Breast epithelium (tissue), 4 donors: Measurements from ENCODE around the gene ROR1. TPM values are rescaled to one million over a fixed set of nuclear protein-coding genes. Genes with fewer than 3 reads are reported as not detected.

Experiments used
- DNase-seq, 2 donors: peaks; one replicate each; pipeline ENCODE4 v3.0.0-alpha.2; 2019; ENCODE audit warnings: low spot score in 2 of 2
- H3K27ac ChIP-seq, 2 donors: fragments of 200-600 bp; sonication (generic) in 1 of 2; one replicate each; pipeline ENCODE4 v1.5.1; 2016 to 2019; ENCODE audit warnings: mild to moderate bottlenecking in 1 of 2
- H3K27me3 ChIP-seq, 2 donors: fragments of 200-600 bp; sonication (generic) in 1 of 2; one replicate each; pipeline versions ENCODE4 v1.5.1 to v1.6.0; 2017 to 2019; ENCODE audit warnings: control low read depth in 1 of 2, mild to moderate bottlenecking in 1 of 2
- H3K36me3 ChIP-seq: fragments of 200-600 bp; one replicate; pipeline ENCODE4 v1.5.1; 2019
- H3K4me1 ChIP-seq, 2 donors: fragments of 200-600 bp; sonication (generic); one replicate each; pipeline ENCODE4 v1.5.1; 2016 to 2019; ENCODE audit warnings: control low read depth in 1 of 2
- H3K4me3 ChIP-seq, 3 donors: fragments of 200-600 bp; sonication (generic); 1 replicate in 2 of 3; 2 replicates in 1 of 3; pipeline ENCODE4 v1.5.1; 2016 to 2019; ENCODE audit warnings: mild to moderate bottlenecking in 3 of 3, moderate library complexity in 2 of 3
- H3K9me3 ChIP-seq, 2 donors: fragments of 200-600 bp; sonication (generic) in 1 of 2; one replicate each; pipeline ENCODE4 v1.5.1; 2016 to 2019; ENCODE audit warnings: control low read depth in 1 of 2
- CTCF ChIP-seq, 3 donors: fragments of 450-650 bp; IDR thresholded peaks; one replicate each; pipeline ENCODE4 v1.5.1; 2016 to 2017; ENCODE audit warnings: antibody characterized with exemption in 3 of 3, mild to moderate bottlenecking in 3 of 3, moderate library complexity in 3 of 3
- POLR2A ChIP-seq: fragments of 450-650 bp; IDR thresholded peaks from one replicate; pipeline ENCODE4 v1.6.1; 2016; ENCODE audit warnings: antibody characterized with exemption, mild to moderate bottlenecking, moderate library complexity
- POLR2AphosphoS5 ChIP-seq, 3 donors: sonication (generic); formaldehyde crosslinking; IDR thresholded peaks; one replicate each; pipeline ENCODE4 v1.6.1; 2017; ENCODE audit warnings: antibody characterized with exemption in 3 of 3
- intact Hi-C: fragments of 100-400 bp; cut with DNase I; formaldehyde crosslinking; loops from one replicate; pipeline ENCODE4 v1.15.1; 2023; ENCODE audit warnings: low total_unique reads
- total RNA-seq, 3 donors: library from RNA; depleted of rRNA; stranded (reverse); fragments of >200 nt; gene quantifications; one replicate each; pipeline ENCODE4 v1.1.0, GENCODE V29; 2016

The ROR1 gene
- total RNA-seq, 3 donors from 2014 or later: 5.9 to 11.6 (median 7.7) TPM

GRCh38 chr1:63793741-63794240 is 20.0 kb downstream of the ROR1 start:
- TF ChIP-seq POLR2A: no peak
- TF ChIP-seq CTCF (IDR thresholded peaks at IDR 0.05): no peak
- no peak for TF ChIP-seq POLR2AphosphoS5 (IDR thresholded peaks at IDR 0.05)
- Histone ChIP-seq H3K9me3 (no peaks in the 10 kb centered on the region), H3K4me1 (no peaks in the 10 kb centered on the region), H3K4me3 (no peak overlapping the region), H3K36me3 (no peaks in the 10 kb centered on the region), H3K27ac (no peak overlapping the region), H3K27me3 (no peaks in the 10 kb centered on the region)
- intact Hi-C loops: no loop called here
- DNase-seq: no peak

- no peak for DNase-seq
- Histone ChIP-seq H3K4me3 (no peak overlapping the region), H3K27ac (no peak overlapping the region), H3K36me3 (no peaks in the 10 kb centered on the region), H3K4me1 (no peaks in the 10 kb centered on the region), H3K9me3 (no peaks in the 10 kb centered on the region), H3K27me3 (no peaks in the 10 kb centered on the region)
- intact Hi-C loops: no loop called here
- TF ChIP-seq POLR2AphosphoS5 (IDR thresholded peaks at IDR 0.05): no peak
- no peak for TF ChIP-seq CTCF (IDR thresholded peaks at IDR 0.05)
- no peak for TF ChIP-seq POLR2A
Measured at GRCh38 chr1:63794354-63794753, 20.5 kb downstream of the ROR1 start.

GRCh38 chr1:63794939-63795378 is 21.1 kb downstream of the ROR1 start:
- Histone ChIP-seq H3K9me3 (no peaks in the 10 kb centered on the region), H3K27ac (no peak overlapping the region), H3K4me1 (no peaks in the 10 kb centered on the region), H3K4me3 (no peak overlapping the region), H3K36me3 (no peaks in the 10 kb centered on the region), H3K27me3 (no peaks in the 10 kb centered on the region)
- DNase-seq: no peak
- TF ChIP-seq POLR2A (no peak), POLR2AphosphoS5 (IDR thresholded peaks at IDR 0.05) (no peak)
- intact Hi-C loops: loop anchor here (5.0 kb wide), 1 partner anchor 747 kb away; no protein-coding TSS in a partner anchor

GRCh38 chr1:63795455-63795854 is 21.6 kb downstream of the ROR1 start:
- no peak for DNase-seq
- Histone ChIP-seq H3K9me3 (no peaks in the 10 kb centered on the region), H3K4me1 (no peaks in the 10 kb centered on the region), H3K27ac (no peak overlapping the region), H3K36me3 (no peaks in the 10 kb centered on the region), H3K4me3 (no peak overlapping the region), H3K27me3 (no peaks in the 10 kb centered on the region)
- no peak for TF ChIP-seq POLR2A
- no peak for TF ChIP-seq POLR2AphosphoS5 (IDR thresholded peaks at IDR 0.05)
- no peak for TF ChIP-seq CTCF (IDR thresholded peaks at IDR 0.05)
- intact Hi-C loops: loop anchor here (5.0 kb wide), 1 partner anchor 747 kb away; no protein-coding TSS in a partner anchor

- Histone ChIP-seq H3K4me1 (no peaks in the 10 kb centered on the region), H3K9me3 (no peaks in the 10 kb centered on the region), H3K4me3 (no peak overlapping the region), H3K27ac (no peak overlapping the region), H3K36me3 (no peaks in the 10 kb centered on the region), H3K27me3 (no peaks in the 10 kb centered on the region)
- intact Hi-C loops: loop anchor here (5.0 kb wide), 1 partner anchor 745 kb away; no protein-coding TSS in a partner anchor
- TF ChIP-seq POLR2A (no peak), POLR2AphosphoS5 (IDR thresholded peaks at IDR 0.05) (no peak), CTCF (IDR thresholded peaks at IDR 0.05) (no peak)
- DNase-seq: no peak
Measured at GRCh38 chr1:63797056-63797726, 23.4 kb downstream of the ROR1 start.
